G401 (cell line): ENCODE results near the gene OPN4. TPM values are rescaled to one million over a fixed set of nuclear protein-coding genes. Genes with fewer than 3 reads are reported as not detected.

ENCODE experiments used
- DNase-seq: peaks from one replicate; pipeline ENCODE4 v3.0.0-alpha.2; 2015; ENCODE audit warnings: low spot score
- in situ Hi-C: cut with HindIII; loops from 2 replicates; pipeline ENCODE4 v1.10.0; 2016; ENCODE audit warnings: low sequenced_read_pairs, mixed read lengths
- total RNA-seq: library from RNA; depleted of rRNA; stranded (reverse); fragments of >200 nt; shearing (Covaris generic); gene quantifications from 2 replicates; pipeline ENCODE4 v1.2.3, GENCODE V29; 2014

OPN4 gene
- total RNA-seq, 1 experiment from 2014 or later: not detected

GRCh38 chr10:86646532-86646931, 7.8 kb upstream of the OPN4 start:
- DNase-seq: no peak

GRCh38 chr10:86646933-86647332, 7.4 kb upstream of the OPN4 start:
- in situ Hi-C loops: no loop called here
- no peak for DNase-seq

More at GRCh38 chr10:86646532-86646931, 7.8 kb upstream of the OPN4 start:
- in situ Hi-C loops: no loop called here

GRCh38 chr10:86647773-86648703, 6.3 kb upstream of the OPN4 start:
- DNase-seq: no peak
- in situ Hi-C loops: no loop called here

- no peak for DNase-seq
- in situ Hi-C loops: no loop called here
Measured at GRCh38 chr10:86648704-86649427, 5.5 kb upstream of the OPN4 start.

GRCh38 chr10:86649471-86650150, 4.7 kb upstream of the OPN4 start:
- in situ Hi-C loops: no loop called here
- DNase-seq: no peak

- no peak for DNase-seq
- in situ Hi-C loops: no loop called here
Measured at GRCh38 chr10:86650151-86650550, 4.2 kb upstream of the OPN4 start.

GRCh38 chr10:86651021-86651471, 3.3 kb upstream of the OPN4 start:
- DNase-seq: no peak
- in situ Hi-C loops: no loop called here

GRCh38 chr10:86651631-86652331, 2.6 kb upstream of the OPN4 start:
- DNase-seq: no peak
- in situ Hi-C loops: no loop called here

- no peak for DNase-seq
- in situ Hi-C loops: no loop called here
Measured at GRCh38 chr10:86652361-86653202, 1.8 kb upstream of the OPN4 start.

- in situ Hi-C loops: no loop called here
- DNase-seq: no peak
Measured at GRCh38 chr10:86653379-86653778, 968 bp upstream of the OPN4 start.

GRCh38 chr10:86653987-86654386, 360 bp upstream of the OPN4 start:
- no peak for DNase-seq
- in situ Hi-C loops: no loop called here

- in situ Hi-C loops: no loop called here
- DNase-seq: no peak
Measured at GRCh38 chr10:86655173-86655540, 810 bp downstream of the OPN4 start.

- in situ Hi-C loops: no loop called here
- no peak for DNase-seq
Measured at GRCh38 chr10:86655596-86655995, 1.2 kb downstream of the OPN4 start.

- no peak for DNase-seq
- in situ Hi-C loops: no loop called here
Measured at GRCh38 chr10:86657011-86657395, 2.7 kb downstream of the OPN4 start.

GRCh38 chr10:86657396-86658011, 3.2 kb downstream of the OPN4 start:
- DNase-seq: no peak
- in situ Hi-C loops: no loop called here

GRCh38 chr10:86658261-86658741, 4.0 kb downstream of the OPN4 start:
- in situ Hi-C loops: no loop called here
- DNase-seq: no peak

- in situ Hi-C loops: no loop called here
- DNase-seq: no peak
Measured at GRCh38 chr10:86658751-86659150, 4.4 kb downstream of the OPN4 start.

- DNase-seq: no peak
- in situ Hi-C loops: no loop called here
Measured at GRCh38 chr10:86659161-86659691, 4.9 kb downstream of the OPN4 start.
